Transverse colon (tissue), 3 donors: ENCODE results near the gene USP2.

Source experiments
- EP300 ChIP-seq: sonication (generic); formaldehyde crosslinking; IDR thresholded peaks from one replicate; pipeline ENCODE4 v1.6.1; 2017; ENCODE audit warnings: antibody characterized with exemption, low read depth
- POLR2A ChIP-seq: fragments of 450-650 bp; IDR thresholded peaks from one replicate; pipeline ENCODE4 v1.6.1; 2016; ENCODE audit warnings: antibody characterized with exemption, mild to moderate bottlenecking, moderate library complexity
- TF ChIP-seq, protein P1 (sequence below), 5 experiments: fragments of 200-600 bp in 3 of 5; fragments of 450-650 bp in 2 of 5; sonication (generic) in 3 of 5; IDR thresholded peaks; 1 replicate in 2 of 5; 2 replicates in 3 of 5; pipeline ENCODE4 v1.5.1; 2016 to 2017; ENCODE audit warnings: antibody characterized with exemption in 5 of 5, inconsistent platforms in 3 of 5, mild to moderate bottlenecking in 2 of 5, moderate library complexity in 1 of 5

DNA sequence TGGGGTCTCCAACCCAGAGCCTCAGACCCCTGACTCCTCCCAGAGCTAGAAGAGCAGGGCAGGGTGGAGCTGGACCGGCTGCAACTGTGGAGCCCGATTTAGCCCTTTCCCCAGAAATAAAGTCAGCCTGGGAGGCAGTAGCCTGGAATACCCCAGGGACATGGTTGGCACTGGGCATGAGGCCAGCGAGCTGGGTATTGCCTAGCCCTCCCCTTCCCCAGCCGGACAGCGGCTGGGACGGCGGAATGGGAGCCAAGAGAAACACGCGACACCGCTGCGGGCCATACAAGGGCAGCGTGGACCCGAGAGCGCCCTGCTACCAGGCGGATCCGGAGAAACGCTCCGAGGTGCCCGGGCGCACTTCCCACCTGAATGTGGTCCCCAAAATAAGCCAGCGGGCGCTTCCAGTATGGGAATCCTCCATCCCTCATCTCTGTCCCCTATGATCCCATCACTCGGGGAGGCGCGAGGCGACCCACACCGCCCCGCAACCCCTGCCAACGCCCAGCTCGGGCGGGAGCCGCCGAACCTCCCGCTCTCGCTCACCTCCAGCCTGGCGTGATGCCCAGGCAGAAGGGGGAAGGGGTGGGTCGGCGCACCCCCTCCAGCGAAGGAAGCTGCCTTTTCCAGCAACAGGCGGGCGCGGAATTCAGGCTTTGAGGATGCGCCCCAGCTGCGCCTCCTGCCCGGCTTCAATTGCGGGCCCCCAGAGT lies 65.3 kb downstream of the USP2 start:
- TF ChIP-seq, protein P1, sequence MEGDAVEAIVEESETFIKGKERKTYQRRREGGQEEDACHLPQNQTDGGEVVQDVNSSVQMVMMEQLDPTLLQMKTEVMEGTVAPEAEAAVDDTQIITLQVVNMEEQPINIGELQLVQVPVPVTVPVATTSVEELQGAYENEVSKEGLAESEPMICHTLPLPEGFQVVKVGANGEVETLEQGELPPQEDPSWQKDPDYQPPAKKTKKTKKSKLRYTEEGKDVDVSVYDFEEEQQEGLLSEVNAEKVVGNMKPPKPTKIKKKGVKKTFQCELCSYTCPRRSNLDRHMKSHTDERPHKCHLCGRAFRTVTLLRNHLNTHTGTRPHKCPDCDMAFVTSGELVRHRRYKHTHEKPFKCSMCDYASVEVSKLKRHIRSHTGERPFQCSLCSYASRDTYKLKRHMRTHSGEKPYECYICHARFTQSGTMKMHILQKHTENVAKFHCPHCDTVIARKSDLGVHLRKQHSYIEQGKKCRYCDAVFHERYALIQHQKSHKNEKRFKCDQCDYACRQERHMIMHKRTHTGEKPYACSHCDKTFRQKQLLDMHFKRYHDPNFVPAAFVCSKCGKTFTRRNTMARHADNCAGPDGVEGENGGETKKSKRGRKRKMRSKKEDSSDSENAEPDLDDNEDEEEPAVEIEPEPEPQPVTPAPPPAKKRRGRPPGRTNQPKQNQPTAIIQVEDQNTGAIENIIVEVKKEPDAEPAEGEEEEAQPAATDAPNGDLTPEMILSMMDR (IDR thresholded peaks at IDR 0.05): no peak
- TF ChIP-seq POLR2A (no peak), EP300 (no peak)
